ENCODE data around the gene ATP10A. TPM values are rescaled to one million over a fixed set of nuclear protein-coding genes. Genes with fewer than 3 reads are reported as not detected.

Gene ATP10A
- polyA plus RNA-seq, 1 experiment: 3.5 TPM

GRCh38 chr15:25719101-25719985 is 143.8 kb downstream of the ATP10A start:
- no peak overlapping the region for H3K4me3 ChIP-seq (ENCODE audit: low read depth, low read length)
- H3K27me3 ChIP-seq (ENCODE audit: control insufficient read depth, insufficient read depth, low read length): no peaks in the 10 kb centered on the region
- H3K9me3 ChIP-seq (ENCODE audit: control insufficient read depth, insufficient read depth, low read length): no peaks in the 10 kb centered on the region; the same call in 1 of the 2 replicates
- POLR2A ChIA-PET: interaction anchor here (0.6 kb wide), 1 partner anchor 155 kb away, joined by 4 read pairs; no protein-coding TSS in a partner anchor
- H3K27ac ChIP-seq (ENCODE audit: low read depth, low read length): no peak overlapping the region
- CTCF ChIA-PET: interaction anchor here (0.8 to 1.0 kb wide), 2 partner anchors 9 to 215 kb away, joined by 4 to 7 read pairs; no protein-coding TSS in a partner anchor
- DNase-seq (ENCODE audit: low read depth, low spot score): no peak
- TF ChIP-seq CTCF (IDR thresholded peaks at IDR 0.05; ENCODE audit: low read depth, low read length): no peak

GRCh38 chr15:25718597-25718996 is 144.5 kb downstream of the ATP10A start:
- no peak overlapping the region for H3K4me3 ChIP-seq (ENCODE audit: low read depth, low read length)
- CTCF ChIA-PET: interaction anchor here (0.8 to 1.0 kb wide), 2 partner anchors 9 to 215 kb away, joined by 4 to 7 read pairs; no protein-coding TSS in a partner anchor
- no peak for DNase-seq (ENCODE audit: low read depth, low spot score)
- no peak for TF ChIP-seq CTCF (IDR thresholded peaks at IDR 0.05; ENCODE audit: low read depth, low read length)
- no peak overlapping the region for H3K27ac ChIP-seq (ENCODE audit: low read depth, low read length)
- H3K27me3 ChIP-seq (ENCODE audit: control insufficient read depth, insufficient read depth, low read length): no peaks in the 10 kb centered on the region
- no peaks in the 10 kb centered on the region; the same call in 1 of the 2 replicates for H3K9me3 ChIP-seq (ENCODE audit: control insufficient read depth, insufficient read depth, low read length)
- POLR2A ChIA-PET: no interaction called here

- POLR2A ChIA-PET: no interaction called here
- H3K4me3 ChIP-seq (ENCODE audit: low read depth, low read length): no peak overlapping the region
- H3K9me3 ChIP-seq (ENCODE audit: control insufficient read depth, insufficient read depth, low read length): no peaks in the 10 kb centered on the region; the same call in 1 of the 2 replicates
- no peak overlapping the region for H3K27ac ChIP-seq (ENCODE audit: low read depth, low read length)
- no peaks in the 10 kb centered on the region for H3K27me3 ChIP-seq (ENCODE audit: control insufficient read depth, insufficient read depth, low read length)
- CTCF ChIA-PET: interaction anchor here (0.8 kb wide), 1 partner anchor 8 kb away, joined by 4 read pairs; no protein-coding TSS in a partner anchor
- no peak for DNase-seq (ENCODE audit: low read depth, low spot score)
- no peak for TF ChIP-seq CTCF (IDR thresholded peaks at IDR 0.05; ENCODE audit: low read depth, low read length)
These were observed 145.0 kb downstream of the ATP10A start for GRCh38 chr15:25718169-25718536.

GRCh38 chr15:25717457-25718168 is 145.5 kb downstream of the ATP10A start:
- no peak overlapping the region for H3K4me3 ChIP-seq (ENCODE audit: low read depth, low read length)
- no peak overlapping the region for H3K27ac ChIP-seq (ENCODE audit: low read depth, low read length)
- CTCF ChIA-PET: interaction anchor here (0.6 kb wide), 1 partner anchor 216 kb away, joined by 3 read pairs; no protein-coding TSS in a partner anchor
- TF ChIP-seq CTCF (IDR thresholded peaks at IDR 0.05; ENCODE audit: low read depth, low read length): no peak
- no peak for DNase-seq (ENCODE audit: low read depth, low spot score)
- no peaks in the 10 kb centered on the region; the same call in 1 of the 2 replicates for H3K9me3 ChIP-seq (ENCODE audit: control insufficient read depth, insufficient read depth, low read length)
- POLR2A ChIA-PET: no interaction called here
- H3K27me3 ChIP-seq (ENCODE audit: control insufficient read depth, insufficient read depth, low read length): no peaks in the 10 kb centered on the region

Data from AG04450 (cell line).